DMS79 (cell line): ENCODE data around the gene SH3BGRL2.
A peak's percentile ranks its signal among the peaks of the same experiment; 100 is the strongest.
"Not testable (repeated sequence)": the region's sequence is repeated elsewhere in the genome, so short reads cannot be mapped to it uniquely, and the experiment has no call there.

ENCODE experiments used
- DNase-seq: peaks from one replicate; lab custom pipeline; 2025; lab: John Stamatoyannopoulos, UW

The SH3BGRL2 gene

DNA sequence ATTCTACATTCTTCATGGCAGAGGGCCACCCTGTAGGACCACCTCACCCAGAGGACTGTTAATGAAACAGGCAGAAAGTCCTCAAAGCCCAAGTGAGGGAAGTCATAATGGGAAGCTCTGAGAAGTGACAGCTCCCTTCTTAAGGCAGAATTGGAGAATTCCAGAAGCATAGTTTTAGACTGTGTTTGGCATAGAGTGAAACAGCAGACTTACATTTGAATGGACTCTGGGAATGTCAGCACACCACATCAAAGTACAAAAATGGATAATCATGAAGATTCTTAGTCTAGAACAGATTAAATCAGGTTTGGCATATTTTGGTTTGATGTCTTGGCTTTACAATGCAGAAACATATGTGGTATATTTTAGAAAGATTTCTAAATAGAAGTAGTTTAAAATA, 17.9 kb downstream of the SH3BGRL2 start:
- no peak for DNase-seq

DNA sequence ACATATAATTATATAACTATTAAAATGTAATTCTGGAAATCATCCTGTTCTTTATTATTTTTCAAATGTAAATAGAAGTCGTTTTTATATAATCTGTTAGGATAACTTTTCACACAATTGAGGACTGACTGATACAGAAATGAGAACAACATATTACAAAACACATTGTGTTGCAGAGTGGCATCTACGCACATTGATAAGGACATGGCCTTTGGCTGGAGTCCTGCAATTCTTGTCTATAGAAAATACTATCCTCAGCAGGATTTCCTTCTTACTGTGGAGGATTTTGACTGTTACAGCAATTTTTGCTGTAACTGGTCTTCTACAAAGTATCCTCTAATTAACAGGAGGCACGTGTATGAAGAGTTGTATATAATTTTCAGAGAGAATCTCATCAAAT, 19.8 kb downstream of the SH3BGRL2 start:
- DNase-seq, result no peak

GRCh38 chr6:79656134-79656533, 25.0 kb downstream of the SH3BGRL2 start:
- no peak for DNase-seq

GRCh38 chr6:79657238-79657637, 26.1 kb downstream of the SH3BGRL2 start:
- no peak for DNase-seq

DNA sequence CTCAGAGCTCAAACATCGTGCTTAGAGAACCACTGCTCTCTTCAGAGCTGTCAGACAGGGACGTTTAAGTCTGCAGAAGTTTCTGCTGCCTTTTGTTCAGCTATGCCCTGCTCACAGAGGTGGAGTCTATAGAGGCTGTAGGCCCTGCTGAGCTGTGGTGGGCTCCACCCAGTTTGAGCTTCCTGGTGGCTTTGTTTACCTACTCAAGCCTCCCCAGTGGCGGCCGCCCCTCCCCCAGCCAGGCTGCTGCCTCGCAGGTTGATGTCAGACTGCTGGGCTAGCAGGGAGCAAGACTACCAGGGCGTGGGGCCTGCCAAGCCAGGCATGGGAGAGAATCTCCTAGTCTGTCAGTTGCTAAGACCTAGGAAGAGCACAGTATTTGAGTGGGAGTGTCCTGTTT, 32.5 kb downstream of the SH3BGRL2 start:
- not testable (repeated sequence) for DNase-seq

GRCh38 chr6:79665725-79666551, 34.8 kb downstream of the SH3BGRL2 start:
- no peak for DNase-seq

DNA sequence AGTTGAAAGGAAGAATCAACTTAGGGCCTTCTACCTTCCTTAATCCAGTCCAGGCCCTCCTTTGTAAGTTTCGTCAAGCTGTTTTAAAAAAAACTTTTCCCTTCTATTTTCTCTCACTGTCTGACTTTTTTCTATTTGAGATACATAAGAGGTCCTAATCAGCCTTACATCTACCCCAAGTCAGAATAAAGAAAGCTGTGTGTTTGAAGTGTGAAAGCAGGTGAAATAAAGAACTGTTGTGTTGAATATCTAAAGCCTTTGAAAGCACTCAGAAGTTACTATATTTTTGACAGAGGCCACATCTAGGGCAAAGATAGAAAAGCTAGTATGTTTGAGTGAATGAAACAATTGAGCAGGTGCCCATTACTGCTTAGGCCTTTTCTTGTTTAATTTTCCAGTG, 35.5 kb downstream of the SH3BGRL2 start:
- DNase-seq, result no peak

GRCh38 chr6:79668381-79668780, 37.3 kb downstream of the SH3BGRL2 start:
- no peak for DNase-seq

DNA sequence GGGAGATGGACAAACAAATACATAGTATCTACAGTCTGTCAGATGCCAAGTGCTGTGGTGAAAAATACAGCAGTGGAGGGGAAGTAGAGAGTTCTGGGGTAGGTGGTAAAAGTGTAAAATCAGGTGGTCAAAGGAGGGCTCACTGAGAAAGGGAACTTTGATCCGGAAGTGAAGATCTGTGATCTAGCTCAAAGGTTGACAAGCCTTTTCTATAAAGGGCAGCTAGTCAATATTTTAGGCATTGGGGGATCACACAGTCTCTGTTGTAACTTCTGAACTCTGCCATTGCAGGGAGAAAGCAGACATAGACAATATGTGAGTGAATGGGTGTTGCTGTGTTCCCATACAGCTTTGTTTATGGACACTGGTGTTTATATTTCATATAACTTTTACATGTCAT, 38.6 kb downstream of the SH3BGRL2 start:
- DNase-seq, result no peak

- DNase-seq, result no peak
Observed at GRCh38 chr6:79670789-79671188, 39.7 kb downstream of the SH3BGRL2 start.

- DNase-seq, result peak; percentile 79
Observed at GRCh38 chr6:79671600-79672266, 40.6 kb downstream of the SH3BGRL2 start.

DNA sequence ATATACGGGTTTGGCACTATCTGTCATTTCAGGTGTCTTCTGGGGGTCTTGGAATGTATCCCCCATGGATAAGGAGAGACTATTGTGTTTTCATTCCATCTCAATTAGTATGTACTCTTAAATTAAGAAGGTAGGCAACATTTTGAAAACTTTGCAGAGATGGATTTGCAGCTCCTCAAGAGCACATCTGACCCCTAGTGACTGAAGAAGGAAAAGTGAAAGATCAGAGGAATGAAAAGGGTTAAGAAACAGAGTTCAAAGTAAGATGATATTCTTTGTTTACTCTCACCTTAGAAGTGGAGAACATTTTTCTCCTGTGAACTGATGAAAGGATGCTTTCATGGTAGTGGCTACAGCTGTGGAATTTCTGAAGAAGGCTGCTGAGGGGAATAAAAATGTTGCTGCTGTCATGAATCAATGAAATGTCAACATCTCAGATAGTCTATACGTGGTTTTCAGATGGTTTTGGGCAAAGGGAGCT, 41.5 kb downstream of the SH3BGRL2 start:
- peak; percentile 14 for DNase-seq

DNA sequence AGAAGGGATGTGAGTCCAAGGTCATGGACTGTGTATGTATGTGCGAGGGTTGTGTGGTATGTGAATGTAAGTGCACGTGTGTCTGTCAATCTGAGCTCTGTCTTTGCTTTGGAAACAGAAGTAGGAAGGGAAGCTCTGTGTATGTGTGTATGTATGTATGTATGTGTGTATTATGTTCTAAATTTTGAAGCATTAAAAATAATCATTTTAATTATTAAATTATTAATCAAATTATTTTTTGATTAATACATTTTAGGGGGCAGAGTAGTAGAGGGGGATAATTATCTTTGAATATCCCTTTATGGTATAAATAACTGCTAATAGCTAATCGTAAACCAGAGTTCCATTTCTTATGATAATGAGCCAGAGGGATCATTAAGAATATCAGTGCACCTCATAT, 42.8 kb downstream of the SH3BGRL2 start:
- no peak for DNase-seq

- DNase-seq, result no peak
Observed at GRCh38 chr6:79676785-79677736, 45.9 kb downstream of the SH3BGRL2 start.

- DNase-seq, result not testable (repeated sequence)
Observed at GRCh38 chr6:79682682-79683081, 51.6 kb downstream of the SH3BGRL2 start.

DNA sequence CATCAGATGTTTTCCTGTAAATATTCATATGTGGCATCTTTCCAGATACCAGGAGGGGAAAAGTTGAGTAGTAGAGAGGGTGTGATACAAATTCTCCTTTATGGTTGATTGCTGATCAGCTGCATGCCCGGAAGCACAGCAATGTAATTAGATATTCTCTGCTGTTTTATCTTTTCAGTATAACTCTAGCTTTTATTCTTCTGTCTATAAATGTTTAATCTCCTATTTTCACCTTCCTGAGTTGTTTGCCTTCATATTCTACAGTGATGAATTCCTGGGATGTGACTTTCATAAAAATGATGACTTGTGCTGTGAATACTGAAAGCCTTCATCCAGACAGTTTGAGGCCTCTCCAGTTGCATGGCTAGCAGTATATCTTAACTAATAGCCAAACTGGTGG, 53.7 kb downstream of the SH3BGRL2 start:
- no peak for DNase-seq

DNA sequence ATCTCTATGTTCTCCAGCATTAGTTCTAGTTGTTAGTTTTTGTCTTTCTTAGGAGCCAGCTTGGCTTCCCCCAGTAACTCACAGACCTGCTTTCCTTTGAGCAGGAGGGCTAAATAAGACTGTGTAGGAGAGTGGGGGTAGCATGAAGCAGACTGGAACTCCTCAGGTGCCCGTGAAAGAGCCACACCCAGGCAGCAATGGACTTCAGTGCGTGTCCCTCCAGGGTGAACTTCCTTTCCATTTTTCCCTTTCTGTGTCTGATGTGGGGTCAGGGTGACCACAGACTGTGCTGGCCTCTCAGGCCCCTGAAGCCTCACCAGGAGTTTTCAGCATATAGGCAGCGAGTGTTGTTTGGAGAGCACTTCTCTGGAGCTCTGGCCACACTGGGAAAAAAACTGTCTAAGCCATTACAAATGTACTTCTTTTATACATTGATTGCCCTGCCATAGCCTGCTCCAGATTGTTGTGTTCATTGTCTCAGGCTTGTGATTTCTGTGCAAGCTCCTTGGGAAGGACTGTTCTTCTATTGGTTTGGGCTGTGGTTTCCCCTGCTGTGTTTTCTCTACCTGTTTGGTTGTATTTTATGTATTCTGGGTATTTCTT, 55.7 kb downstream of the SH3BGRL2 start:
- no peak for DNase-seq

- DNase-seq, result no peak
Observed at GRCh38 chr6:79687759-79688158, 56.6 kb downstream of the SH3BGRL2 start.

DNA sequence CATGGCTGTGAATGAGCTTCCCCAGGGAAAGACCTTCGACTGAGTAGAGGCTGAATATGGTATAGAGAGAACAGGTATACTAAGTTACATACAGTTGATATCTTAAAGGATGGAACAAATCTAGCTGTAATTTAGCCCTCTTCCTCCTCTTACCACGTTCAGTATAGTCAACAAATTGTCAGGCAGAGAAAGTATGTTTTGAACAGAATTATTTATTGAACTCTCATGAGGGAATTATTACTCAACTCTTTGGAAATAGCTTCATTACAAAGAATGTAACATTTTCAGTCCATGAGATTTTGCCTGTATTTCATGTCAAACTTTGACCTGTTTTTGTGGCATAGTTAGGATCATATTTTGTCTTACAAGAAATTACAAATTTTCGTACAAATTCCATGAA, 63.0 kb downstream of the SH3BGRL2 start:
- DNase-seq, result no peak

- no peak for DNase-seq
Observed at GRCh38 chr6:79694623-79695343, 63.7 kb downstream of the SH3BGRL2 start.

- no peak for DNase-seq
Observed at GRCh38 chr6:79697430-79697829, 66.3 kb downstream of the SH3BGRL2 start.
